ENCODE measurements around the gene CADM2.

CADM2 gene

DNA sequence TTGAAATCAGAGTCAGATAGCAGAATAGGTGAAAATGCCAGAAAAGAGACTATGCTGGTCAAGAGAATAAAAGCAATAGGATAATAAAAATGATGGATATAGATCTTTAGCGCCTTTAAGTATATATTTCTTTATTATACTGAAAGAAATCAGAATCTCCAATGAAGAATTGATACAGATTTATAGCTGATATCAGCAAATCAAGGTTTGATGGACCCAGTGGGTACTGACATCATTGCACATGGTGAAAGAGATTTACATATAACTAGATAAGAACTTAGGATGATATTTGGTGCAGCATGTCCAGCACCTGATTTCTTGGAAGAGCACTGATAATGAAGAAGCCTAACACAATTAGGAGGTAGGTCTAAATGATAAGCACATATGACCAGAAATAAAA is 18.2 kb downstream of the CADM2 start:
- TF ChIP-seq POLR2AphosphoS5 (IDR thresholded peaks at IDR 0.05; ENCODE audit: borderline replicate concordance, low read depth, low read length), result no peak
- no peak for TF ChIP-seq EZH2 (IDR thresholded peaks at IDR 0.05)
- TF ChIP-seq FOXP2 (optimal IDR thresholded peaks at IDR 0.05; ENCODE audit: control extremely low read depth, extremely low read length, insufficient read depth), result no peak
- no peaks in the 10 kb centered on the region for H3K36me3 ChIP-seq (ENCODE audit: insufficient read depth, low read length)
- no peak for DNase-seq (ENCODE audit: low read depth, low spot score)
- H3K9ac ChIP-seq (ENCODE audit: insufficient read length), result no peak overlapping the region
- no peak overlapping the region for H3K27ac ChIP-seq
- no peak overlapping the region for H3K4me3 ChIP-seq
- no peaks in the 10 kb centered on the region for H3K9me3 ChIP-seq (ENCODE audit: low read depth, low read length)

DNA sequence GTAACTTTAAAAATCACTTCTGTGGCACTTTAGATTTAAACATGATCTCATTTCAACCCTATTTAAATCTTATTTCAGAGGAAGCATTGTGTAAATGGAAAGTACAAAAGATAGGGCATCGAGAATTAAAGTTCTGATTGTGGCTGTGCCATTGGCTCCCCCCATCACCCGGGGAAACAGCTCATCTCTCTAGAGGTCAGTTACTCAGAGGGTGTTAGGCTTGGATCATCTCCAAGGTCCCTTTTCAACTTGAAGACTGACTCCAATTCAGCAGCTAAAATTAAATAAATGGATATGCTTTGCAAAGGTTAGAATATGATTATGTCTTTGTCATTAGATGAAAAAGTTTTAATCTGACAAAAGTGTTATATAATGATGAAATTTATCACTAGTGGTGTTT is 20.1 kb downstream of the CADM2 start:
- Histone ChIP-seq H3K9me3 (ENCODE audit: low read depth, low read length) (no peaks in the 10 kb centered on the region), H3K4me3 (no peak overlapping the region), H3K36me3 (ENCODE audit: insufficient read depth, low read length) (no peaks in the 10 kb centered on the region), H3K27ac (no peak overlapping the region), H3K9ac (ENCODE audit: insufficient read length) (no peak overlapping the region)
- no peak for DNase-seq (ENCODE audit: low read depth, low spot score)
- no peak for TF ChIP-seq FOXP2 (optimal IDR thresholded peaks at IDR 0.05; ENCODE audit: control extremely low read depth, extremely low read length, insufficient read depth)
- no peak for TF ChIP-seq EZH2 (IDR thresholded peaks at IDR 0.05)
- no peak for TF ChIP-seq POLR2AphosphoS5 (IDR thresholded peaks at IDR 0.05; ENCODE audit: borderline replicate concordance, low read depth, low read length)

DNA sequence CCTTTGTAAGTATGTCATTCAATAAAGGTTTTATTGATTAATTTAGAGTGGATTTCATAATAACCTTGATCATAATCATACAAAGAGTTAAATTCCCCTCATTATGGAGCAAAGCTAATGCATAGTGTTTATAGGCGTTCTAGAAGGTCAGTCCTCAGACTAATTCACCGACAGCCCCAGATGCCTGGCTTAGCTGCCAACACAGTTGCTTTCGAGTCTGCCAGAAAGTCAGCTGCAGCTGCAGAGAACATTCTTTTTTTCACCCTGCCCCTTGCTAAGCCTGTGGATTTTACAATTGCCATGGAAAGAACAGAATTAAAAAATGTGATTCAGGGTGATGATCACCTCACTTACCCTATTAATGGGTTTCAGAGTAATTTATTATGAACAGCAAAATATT is 21.2 kb downstream of the CADM2 start:
- no peak overlapping the region for H3K9ac ChIP-seq (ENCODE audit: insufficient read length)
- H3K36me3 ChIP-seq (ENCODE audit: insufficient read depth, low read length), result no peaks in the 10 kb centered on the region
- no peaks in the 10 kb centered on the region for H3K9me3 ChIP-seq (ENCODE audit: low read depth, low read length)
- no peak for DNase-seq (ENCODE audit: low read depth, low spot score)
- H3K4me3 ChIP-seq, result no peak overlapping the region
- TF ChIP-seq POLR2AphosphoS5 (IDR thresholded peaks at IDR 0.05; ENCODE audit: borderline replicate concordance, low read depth, low read length), result no peak
- H3K27ac ChIP-seq, result no peak overlapping the region

- H3K9me3 ChIP-seq (ENCODE audit: low read depth, low read length), result no peaks in the 10 kb centered on the region
These were observed 21.7 kb downstream of the CADM2 start for GRCh38 chr3:84980456-84980855.

GRCh38 chr3:84983490-84983889 is 24.7 kb downstream of the CADM2 start:
- H3K9ac ChIP-seq (ENCODE audit: insufficient read length), result no peak overlapping the region
- no peak for DNase-seq (ENCODE audit: low read depth, low spot score)
- no peak overlapping the region for H3K27ac ChIP-seq
- TF ChIP-seq EZH2 (IDR thresholded peaks at IDR 0.05) (no peak), FOXP2 (optimal IDR thresholded peaks at IDR 0.05; ENCODE audit: control extremely low read depth, extremely low read length, insufficient read depth) (no peak), POLR2AphosphoS5 (IDR thresholded peaks at IDR 0.05; ENCODE audit: borderline replicate concordance, low read depth, low read length) (no peak)
- H3K9me3 ChIP-seq (ENCODE audit: low read depth, low read length), result no peaks in the 10 kb centered on the region
- H3K36me3 ChIP-seq (ENCODE audit: insufficient read depth, low read length), result no peaks in the 10 kb centered on the region
- H3K4me3 ChIP-seq, result no peak overlapping the region

More at GRCh38 chr3:84980456-84980855, 21.7 kb downstream of the CADM2 start:
- no peak overlapping the region for H3K4me3 ChIP-seq
- H3K27ac ChIP-seq, result no peak overlapping the region
- no peaks in the 10 kb centered on the region for H3K36me3 ChIP-seq (ENCODE audit: insufficient read depth, low read length)
- TF ChIP-seq POLR2AphosphoS5 (IDR thresholded peaks at IDR 0.05; ENCODE audit: borderline replicate concordance, low read depth, low read length) (no peak), EZH2 (IDR thresholded peaks at IDR 0.05) (no peak), FOXP2 (optimal IDR thresholded peaks at IDR 0.05; ENCODE audit: control extremely low read depth, extremely low read length, insufficient read depth) (no peak)
- no peak for DNase-seq (ENCODE audit: low read depth, low spot score)
- no peak overlapping the region for H3K9ac ChIP-seq (ENCODE audit: insufficient read length)

GRCh38 chr3:84984429-84984828 is 25.6 kb downstream of the CADM2 start:
- Histone ChIP-seq H3K36me3 (ENCODE audit: insufficient read depth, low read length) (no peaks in the 10 kb centered on the region), H3K27ac (no peak overlapping the region), H3K9ac (ENCODE audit: insufficient read length) (no peak overlapping the region), H3K4me3 (no peak overlapping the region), H3K9me3 (ENCODE audit: low read depth, low read length) (no peaks in the 10 kb centered on the region)
- TF ChIP-seq EZH2 (IDR thresholded peaks at IDR 0.05), result no peak
- no peak for TF ChIP-seq POLR2AphosphoS5 (IDR thresholded peaks at IDR 0.05; ENCODE audit: borderline replicate concordance, low read depth, low read length)
- TF ChIP-seq FOXP2 (optimal IDR thresholded peaks at IDR 0.05; ENCODE audit: control extremely low read depth, extremely low read length, insufficient read depth), result no peak
- no peak for DNase-seq (ENCODE audit: low read depth, low spot score)

DNA sequence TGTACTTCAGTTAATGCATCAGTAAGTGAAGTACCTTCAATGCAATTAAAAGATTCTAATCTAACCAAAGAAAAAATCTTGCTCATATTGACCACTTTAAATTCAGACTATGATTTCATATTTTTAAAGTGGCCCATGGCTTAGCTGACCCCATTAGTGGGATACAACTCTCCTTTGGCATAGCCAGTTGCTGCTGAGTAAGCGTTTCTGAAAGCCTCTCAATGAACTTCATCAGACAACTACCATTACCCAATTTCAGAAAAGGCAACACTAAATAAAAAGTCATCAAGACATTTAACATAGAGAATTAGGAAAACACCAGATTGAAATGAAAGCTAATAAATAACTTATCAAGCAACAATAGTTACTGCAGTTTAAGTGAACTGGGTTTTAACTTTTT is 27.0 kb downstream of the CADM2 start:
- no peak overlapping the region for H3K27ac ChIP-seq
- TF ChIP-seq FOXP2 (optimal IDR thresholded peaks at IDR 0.05; ENCODE audit: control extremely low read depth, extremely low read length, insufficient read depth) (no peak), EZH2 (IDR thresholded peaks at IDR 0.05) (no peak), POLR2AphosphoS5 (IDR thresholded peaks at IDR 0.05; ENCODE audit: borderline replicate concordance, low read depth, low read length) (no peak)
- no peaks in the 10 kb centered on the region for H3K36me3 ChIP-seq (ENCODE audit: insufficient read depth, low read length)
- H3K9me3 ChIP-seq (ENCODE audit: low read depth, low read length), result no peaks in the 10 kb centered on the region
- DNase-seq (ENCODE audit: low read depth, low spot score), result no peak
- no peak overlapping the region for H3K9ac ChIP-seq (ENCODE audit: insufficient read length)
- H3K4me3 ChIP-seq, result no peak overlapping the region

- H3K36me3 ChIP-seq (ENCODE audit: insufficient read depth, low read length), result no peaks in the 10 kb centered on the region
These were observed 29.1 kb downstream of the CADM2 start for GRCh38 chr3:84987706-84988504.

GRCh38 chr3:84989102-84989501 is 30.3 kb downstream of the CADM2 start:
- no peak overlapping the region for H3K4me3 ChIP-seq
- no peaks in the 10 kb centered on the region for H3K9me3 ChIP-seq (ENCODE audit: low read depth, low read length)
- DNase-seq (ENCODE audit: low read depth, low spot score), result no peak
- no peak for TF ChIP-seq FOXP2 (optimal IDR thresholded peaks at IDR 0.05; ENCODE audit: control extremely low read depth, extremely low read length, insufficient read depth)
- no peak for TF ChIP-seq EZH2 (IDR thresholded peaks at IDR 0.05)
- no peak for TF ChIP-seq POLR2AphosphoS5 (IDR thresholded peaks at IDR 0.05; ENCODE audit: borderline replicate concordance, low read depth, low read length)
- H3K36me3 ChIP-seq (ENCODE audit: insufficient read depth, low read length), result no peaks in the 10 kb centered on the region
- no peak overlapping the region for H3K27ac ChIP-seq
- H3K9ac ChIP-seq (ENCODE audit: insufficient read length), result no peak overlapping the region

More at GRCh38 chr3:84987706-84988504, 29.1 kb downstream of the CADM2 start:
- Histone ChIP-seq H3K27ac (no peak overlapping the region), H3K4me3 (no peak overlapping the region), H3K9ac (ENCODE audit: insufficient read length) (no peak overlapping the region), H3K9me3 (ENCODE audit: low read depth, low read length) (no peaks in the 10 kb centered on the region)
- no peak for DNase-seq (ENCODE audit: low read depth, low spot score)
- TF ChIP-seq POLR2AphosphoS5 (IDR thresholded peaks at IDR 0.05; ENCODE audit: borderline replicate concordance, low read depth, low read length), result no peak
- no peak for TF ChIP-seq FOXP2 (optimal IDR thresholded peaks at IDR 0.05; ENCODE audit: control extremely low read depth, extremely low read length, insufficient read depth)
- no peak for TF ChIP-seq EZH2 (IDR thresholded peaks at IDR 0.05)

All from SK-N-MC (cell line).